IMR-90 (cell line): Measurements from ENCODE around the gene TMPRSS9. TPM values are rescaled to one million over a fixed set of nuclear protein-coding genes. Genes with fewer than 3 reads are reported as not detected.

ENCODE experiments used
- ATAC-seq: fragments of 200-7000 bp; cut with Tn5 transposase; 2 replicates; pipeline ENCODE4 v1.9.1; 2020; ENCODE audit warnings: low read depth, mild to moderate bottlenecking, moderate library complexity
- BruUV-seq: library from RNA; stranded (reverse); fragments of 400-500 nt; replicated peaks from 2 replicates; lab custom pipeline; 2021; lab: Mats Ljungman, UMichigan
- CTCF ChIA-PET: fragments of 300-600 bp; formaldehyde crosslinking; extraction: SDS; loops from one replicate; lab custom pipeline; 2021; ENCODE audit warnings: antibody characterized with exemption; lab: Yijun Ruan, JAX
- POLR2A ChIA-PET: fragments of 300-600 bp; sonication (Branson Sonifier 250); formaldehyde crosslinking; loops from one replicate; lab custom pipeline; 2022; ENCODE audit warnings: antibody characterized with exemption; ENCODE audit not compliant: unreplicated experiment; lab: Charles Lee
- DNase-seq: peaks from one replicate; pipeline ENCODE4 v3.0.0; 2013
- H2AFZ ChIP-seq: replicated peaks from 2 replicates; pipeline ENCODE3; 2013; ENCODE audit warnings: low read length, mild to moderate bottlenecking; ENCODE audit not compliant: poor library complexity
- H2AK5ac ChIP-seq: 2 replicates; pipeline ENCODE4 v1.6.1; 2013; ENCODE audit warnings: low read depth, low read length, inconsistent platforms
- H2AK9ac ChIP-seq: replicated peaks from 2 replicates; pipeline ENCODE3; 2013; ENCODE audit warnings: mild to moderate bottlenecking, low read depth, low read length, moderate library complexity; ENCODE audit not compliant: poor library complexity
- H2BK120ac ChIP-seq: 2 replicates; pipeline ENCODE4 v1.6.1; 2013; ENCODE audit warnings: low read depth, low read length, inconsistent platforms
- H2BK15ac ChIP-seq: 3 replicates; pipeline ENCODE4 v1.6.1; 2013; ENCODE audit warnings: low read depth, low read length, inconsistent platforms
- H2BK20ac ChIP-seq: 2 replicates; pipeline ENCODE4 v1.6.1; 2013; ENCODE audit warnings: low read depth, mild to moderate bottlenecking, inconsistent platforms, low read length, moderate library complexity
- H2BK5ac ChIP-seq: 2 replicates; pipeline ENCODE4 v1.6.1; 2013; ENCODE audit warnings: mild to moderate bottlenecking, low read depth, low read length, inconsistent platforms; ENCODE audit not compliant: poor library complexity, severe bottlenecking
- H3K14ac ChIP-seq: replicated peaks from 2 replicates; pipeline ENCODE4 v1.6.1; 2013; ENCODE audit warnings: low read depth, low read length, inconsistent platforms
- H3K18ac ChIP-seq: 2 replicates; pipeline ENCODE4 v1.6.1; 2013; ENCODE audit warnings: low read depth, low read length, control low read depth
- H3K23ac ChIP-seq: 2 replicates; pipeline ENCODE4 v1.6.1; 2013; ENCODE audit warnings: low read depth, low read length, inconsistent platforms
- H3K27ac ChIP-seq: 2 replicates; pipeline ENCODE4 v1.5.1; 2013; ENCODE audit warnings: mild to moderate bottlenecking, control low read depth, low read length; ENCODE audit not compliant: insufficient read depth
- H3K27me3 ChIP-seq: 2 replicates; pipeline ENCODE4 v1.6.1; 2013; ENCODE audit warnings: low read length; ENCODE audit not compliant: control insufficient read depth, insufficient read depth
- H3K36me3 ChIP-seq: 2 replicates; pipeline ENCODE4 v1.6.1; 2013; ENCODE audit warnings: low read length, mixed read lengths; ENCODE audit not compliant: control insufficient read depth, insufficient read depth
- H3K4ac ChIP-seq: 2 replicates; pipeline ENCODE4 v1.6.1; 2013; ENCODE audit warnings: low read depth, low read length, inconsistent platforms
- H3K4me1 ChIP-seq: 2 replicates; pipeline ENCODE4 v1.6.1; 2013; ENCODE audit warnings: low read length, mixed read lengths; ENCODE audit not compliant: control insufficient read depth, insufficient read depth
- H3K4me2 ChIP-seq: 2 replicates; pipeline ENCODE4 v1.6.1; 2013; ENCODE audit warnings: low read depth, mild to moderate bottlenecking, control low read depth, low read length, moderate library complexity
- H3K4me3 ChIP-seq: 2 replicates; pipeline ENCODE4 v1.5.1; 2013; ENCODE audit warnings: low read depth, mild to moderate bottlenecking, control low read depth, low read length, moderate library complexity; ENCODE audit not compliant: insufficient read depth
- H3K56ac ChIP-seq: 2 replicates; pipeline ENCODE4 v1.6.1; 2013; ENCODE audit warnings: low read length, inconsistent platforms; ENCODE audit not compliant: insufficient read depth; ENCODE audit errors: extremely low read depth
- H3K79me1 ChIP-seq, 2 experiments: 2 replicates each; pipeline ENCODE4 v1.6.1; 2013; ENCODE audit warnings: low read length in 2 of 2, inconsistent platforms in 1 of 2, low read depth in 1 of 2
- H3K9ac ChIP-seq: 2 replicates; pipeline ENCODE4 v1.6.1; 2013; ENCODE audit warnings: low read depth, low read length, control low read depth
- H3K9me1 ChIP-seq: 2 replicates; pipeline ENCODE4 v1.6.1; 2013; ENCODE audit warnings: low read length, inconsistent platforms; ENCODE audit not compliant: insufficient read depth
- H3K9me3 ChIP-seq: 2 replicates; pipeline ENCODE4 v1.6.1; 2013; ENCODE audit warnings: low read length; ENCODE audit not compliant: control insufficient read depth, insufficient read depth
- H4K20me1 ChIP-seq: 2 replicates; pipeline ENCODE4 v1.6.1; 2013; ENCODE audit warnings: low read length, inconsistent platforms; ENCODE audit not compliant: insufficient read depth
- H4K5ac ChIP-seq: 2 replicates; pipeline ENCODE4 v1.6.1; 2013; ENCODE audit warnings: mild to moderate bottlenecking, low read depth, low read length, control low read depth
- H4K8ac ChIP-seq, 2 experiments: 2 replicates each; pipeline ENCODE4 v1.6.1; 2013; ENCODE audit warnings: low read depth in 2 of 2, low read length in 2 of 2, control low read depth in 1 of 2, inconsistent platforms in 1 of 2
- H4K91ac ChIP-seq: 2 replicates; pipeline ENCODE4 v1.6.1; 2013; ENCODE audit warnings: low read depth, low read length, inconsistent platforms; ENCODE audit not compliant: insufficient read depth
- CHD1 ChIP-seq: IDR thresholded peaks from 2 replicates; pipeline ENCODE4 v1.6.1; 2012; ENCODE audit warnings: low read depth, low read length, improper control_type of control experiment
- CTCF ChIP-seq: conservative IDR thresholded peaks from 2 replicates; pipeline ENCODE4 v1.5.1; 2012; ENCODE audit warnings: mild to moderate bottlenecking, low read depth, low read length, improper control_type of control experiment
- MAZ ChIP-seq: IDR thresholded peaks from 2 replicates; pipeline ENCODE4 v1.6.1; 2012; ENCODE audit warnings: low read depth, mild to moderate bottlenecking, low read length, improper control_type of control experiment, moderate library complexity, borderline replicate concordance
- MXI1 ChIP-seq: IDR thresholded peaks from 2 replicates; pipeline ENCODE4 v1.6.1; 2012; ENCODE audit warnings: low read depth, mild to moderate bottlenecking, low read length, moderate library complexity, borderline replicate concordance
- POLR2A ChIP-seq: IDR thresholded peaks from 2 replicates; pipeline ENCODE4 v1.6.1; 2012; ENCODE audit warnings: mild to moderate bottlenecking, low read depth, low read length
- WGBS, 2 experiments: methylation state at CpG; one replicate each; pipeline versions ENCODE4 v1.1.5 to v1.1.7; 2013; ENCODE audit warnings: missing lambda C conversion rate in 2 of 2; ENCODE audit not compliant: insufficient read length in 1 of 2; ENCODE audit errors: extremely low coverage in 2 of 2; 5-methylcytosine and 5-hydroxymethylcytosine counted together
- dilution Hi-C: fragments of 300-500 bp; cut with HindIII; formaldehyde crosslinking; loops from one replicate; pipeline ENCODE4 v1.14.3; 2018; ENCODE audit warnings: low sequenced_read_pairs; ENCODE audit not compliant: unreplicated experiment
- in situ Hi-C: fragments of 300-500 bp; cut with MboI; formaldehyde crosslinking; loops from 3 replicates; pipeline ENCODE4 v1.14.3; 2019; ENCODE audit warnings: low sequenced_read_pairs, inconsistent platforms, mixed read lengths
- intact Hi-C: fragments of 100-400 bp; cut with micrococcal nuclease; formaldehyde crosslinking; loops from 2 replicates; pipeline ENCODE4 v1.10.0; 2022
- polyA plus RNA-seq, 3 experiments: library from polyadenylated mRNA; depleted of rRNA; stranded (reverse); fragments of >200 nt; gene quantifications; 2 replicates each; pipeline ENCODE4 v1.2.3, GENCODE V29; 2012; ENCODE audit warnings: low replicate concordance in 1 of 3
- total RNA-seq: library from RNA; depleted of rRNA; stranded (reverse); fragments of >200 nt; gene quantifications from 2 replicates; pipeline ENCODE4 v1.2.3, GENCODE V29; 2012

The TMPRSS9 gene
- total and polyA plus RNA-seq, 2 of the 4 experiments (the other 2 are of a cell fraction): not detected

DNA sequence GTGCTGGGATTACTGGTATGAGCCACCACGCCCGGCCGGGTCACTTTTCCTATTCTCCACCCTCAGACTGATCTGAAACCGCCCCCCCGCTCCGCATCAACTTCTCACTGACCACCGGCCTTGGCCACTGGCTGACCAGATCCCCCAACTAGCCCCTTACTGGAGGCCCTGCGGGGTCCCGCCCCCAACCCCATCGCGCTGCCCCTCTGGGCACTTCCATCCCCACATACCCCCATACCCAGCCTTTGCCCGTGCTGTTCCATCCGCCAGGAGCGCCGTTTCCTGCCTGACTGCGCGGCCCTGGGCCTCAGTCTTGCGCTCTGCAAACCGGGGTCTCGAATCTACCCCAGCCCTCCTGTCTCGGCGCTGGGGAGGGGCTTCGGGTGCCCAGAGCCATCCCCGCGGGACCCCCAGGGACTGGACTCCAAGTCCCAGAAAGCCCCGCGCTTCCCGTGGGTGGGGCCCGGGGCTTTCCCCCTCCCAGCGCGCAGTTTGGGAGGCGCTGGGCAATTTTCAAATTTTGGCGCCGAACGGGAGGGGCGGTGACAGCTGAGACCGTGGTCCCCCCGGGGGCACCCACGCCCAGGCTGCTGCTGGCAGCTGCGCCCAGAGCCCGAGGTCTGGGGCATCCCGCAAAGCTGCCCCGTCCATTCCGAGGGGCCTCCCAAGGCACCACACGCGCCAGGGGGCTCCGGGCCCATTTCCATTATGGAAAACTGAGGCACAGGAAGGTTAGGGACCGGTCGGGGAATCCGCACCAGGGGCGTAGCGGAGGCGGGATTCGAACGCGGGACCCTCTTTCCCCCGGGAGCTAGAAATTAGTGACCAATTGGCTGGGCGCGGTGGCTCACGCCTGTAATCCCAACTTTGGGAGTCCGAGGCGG is 101.9 kb downstream of the TMPRSS9 start:
- dilution Hi-C loops (no loop called here), in situ Hi-C loops (no loop called here), intact Hi-C loops (no loop called here)
- Histone ChIP-seq H3K4me3 (peak overlapping the region; percentile 75), H3K14ac (peak overlapping the region; percentile 89; the same call in 1 of the 2 replicates), H2BK15ac (peak overlapping the region; percentile 29; the same call in 1 of the 3 replicates), H3K9ac (peak overlapping the region; percentile 78), H2BK20ac (no peak overlapping the region), H4K20me1 (no peaks in the 10 kb centered on the region), H3K27ac (peak overlapping the region; percentile 78), H4K5ac (peak overlapping the region; percentile 93), H2AK9ac (peak overlapping the region; percentile 95), H2BK120ac (peak overlapping the region; percentile 90), H3K9me3 (no peaks in the 10 kb centered on the region), H3K4me1 (peaks cover 3% of the 10 kb centered on the region; the same call in 1 of the 2 replicates), H3K36me3 (no peaks in the 10 kb centered on the region), H3K79me1 (0 out of 4 replicates have a peak, but pooled peaks cover 0 to 12% of the 10 kb centered on the region in 2 experiments), H3K9me1 (0 out of 2 replicates have a peak, but pooled peaks cover 2% of the 10 kb centered on the region), H3K18ac (peak overlapping the region; percentile 75; the same call in 1 of the 2 replicates), H3K4ac (peak overlapping the region; percentile 98), H3K56ac (peak overlapping the region; percentile 64), H2AK5ac (peak overlapping the region; percentile 21; the same call in 1 of the 2 replicates), H2BK5ac (peak overlapping the region; percentile 49), H3K4me2 (peak overlapping the region; percentile 85), H3K27me3 (no peaks in the 10 kb centered on the region), H4K8ac (peak overlapping the region; percentile 91 to 92), H2AFZ (peak overlapping the region; percentile 99), H3K23ac (peak overlapping the region; percentile 88), H4K91ac (peak overlapping the region; percentile 85)
- ChIA-PET POLR2A (interaction anchor here (0.6 to 0.8 kb wide), 2 partner anchors 15 to 738 kb away, joined by 3 to 5 read pairs; no protein-coding TSS in a partner anchor), CTCF (interaction anchor here (0.6 to 1.4 kb wide), 2 partner anchors 14 to 559 kb away, joined by 3 read pairs; partner anchors contain the start of gene GADD45B)
- 4% methylated on average over 23 of the region's 62 CpGs; no CpG with 5 or more reads in 1 of the 2 experiments for WGBS, 2 experiments
- no peak for TF ChIP-seq CHD1
- no peak for TF ChIP-seq POLR2A
- TF ChIP-seq MXI1: peak; percentile 69; the same call in 1 of the 2 replicates
- 0 out of 2 replicates have a peak, but pooled peaks have one; percentile 7 for TF ChIP-seq CTCF
- 0 out of 2 replicates have a peak, but pooled peaks have one; percentile 21 for TF ChIP-seq MAZ
- ATAC-seq: peak; percentile 78
- no TSS peak for BruUV-seq
- peak; percentile 56 for DNase-seq
